ENCODE results near the gene JAZF1.
"Not testable (repeated sequence)": the region's sequence is repeated elsewhere in the genome, so short reads cannot be mapped to it uniquely, and the experiment has no call there.

JAZF1 gene

GRCh38 chr7:27873981-27874957 is 306.3 kb downstream of the JAZF1 start:
- no peak for DNase-seq (ENCODE audit: low read depth in 2 of 2)

GRCh38 chr7:27872356-27873275 is 308.0 kb downstream of the JAZF1 start:
- DNase-seq (ENCODE audit: low read depth in 2 of 2), result no peak

GRCh38 chr7:27871866-27872265 is 308.7 kb downstream of the JAZF1 start:
- no peak for DNase-seq (ENCODE audit: low read depth in 2 of 2)

GRCh38 chr7:27871086-27871485 is 309.5 kb downstream of the JAZF1 start:
- no peak for DNase-seq (ENCODE audit: low read depth in 2 of 2)

GRCh38 chr7:27870595-27870994 is 310.0 kb downstream of the JAZF1 start:
- no peak for DNase-seq (ENCODE audit: low read depth in 2 of 2)

GRCh38 chr7:27869056-27869455 is 311.5 kb downstream of the JAZF1 start:
- DNase-seq (ENCODE audit: low read depth in 2 of 2), result no peak

GRCh38 chr7:27868131-27868550 is 312.5 kb downstream of the JAZF1 start:
- DNase-seq (ENCODE audit: low read depth in 2 of 2), result no peak

GRCh38 chr7:27866828-27867672 is 313.5 kb downstream of the JAZF1 start:
- no peak for DNase-seq (ENCODE audit: low read depth in 2 of 2)

GRCh38 chr7:27866256-27866655 is 314.3 kb downstream of the JAZF1 start:
- no peak for DNase-seq (ENCODE audit: low read depth in 2 of 2)

GRCh38 chr7:27863880-27864279 is 316.7 kb downstream of the JAZF1 start:
- DNase-seq (ENCODE audit: low read depth in 2 of 2), result no peak

GRCh38 chr7:27861747-27862146 is 318.8 kb downstream of the JAZF1 start:
- DNase-seq (ENCODE audit: low read depth in 2 of 2), result no peak

GRCh38 chr7:27860800-27861199 is 319.8 kb downstream of the JAZF1 start:
- DNase-seq (ENCODE audit: low read depth in 2 of 2), result no peak

- DNase-seq (ENCODE audit: low read depth in 2 of 2), result not testable (repeated sequence)
Measured at GRCh38 chr7:27856703-27857485, 323.7 kb downstream of the JAZF1 start.

- no peak for DNase-seq (ENCODE audit: low read depth in 2 of 2)
Measured at GRCh38 chr7:27850531-27850930, 330.1 kb downstream of the JAZF1 start.

- DNase-seq (ENCODE audit: low read depth in 2 of 2), result no peak
Measured at GRCh38 chr7:27846388-27846787, 334.2 kb downstream of the JAZF1 start.

GRCh38 chr7:27843584-27844305 is 336.9 kb downstream of the JAZF1 start:
- no peak for DNase-seq (ENCODE audit: low read depth in 2 of 2)

GRCh38 chr7:27842851-27843250 is 337.7 kb downstream of the JAZF1 start:
- no peak for DNase-seq (ENCODE audit: low read depth in 2 of 2)

GRCh38 chr7:27842094-27842692 is 338.4 kb downstream of the JAZF1 start:
- DNase-seq (ENCODE audit: low read depth in 2 of 2), result no peak

- DNase-seq (ENCODE audit: low read depth in 2 of 2), result no peak
Measured at GRCh38 chr7:27840760-27841364, 339.7 kb downstream of the JAZF1 start.
